ENCODE results near the gene ADAMTS2. TPM values are rescaled to one million over a fixed set of nuclear protein-coding genes. Genes with fewer than 3 reads are reported as not detected.

Gene ADAMTS2
- total RNA-seq, 1 donor from 2014 or later = not detected

DNA sequence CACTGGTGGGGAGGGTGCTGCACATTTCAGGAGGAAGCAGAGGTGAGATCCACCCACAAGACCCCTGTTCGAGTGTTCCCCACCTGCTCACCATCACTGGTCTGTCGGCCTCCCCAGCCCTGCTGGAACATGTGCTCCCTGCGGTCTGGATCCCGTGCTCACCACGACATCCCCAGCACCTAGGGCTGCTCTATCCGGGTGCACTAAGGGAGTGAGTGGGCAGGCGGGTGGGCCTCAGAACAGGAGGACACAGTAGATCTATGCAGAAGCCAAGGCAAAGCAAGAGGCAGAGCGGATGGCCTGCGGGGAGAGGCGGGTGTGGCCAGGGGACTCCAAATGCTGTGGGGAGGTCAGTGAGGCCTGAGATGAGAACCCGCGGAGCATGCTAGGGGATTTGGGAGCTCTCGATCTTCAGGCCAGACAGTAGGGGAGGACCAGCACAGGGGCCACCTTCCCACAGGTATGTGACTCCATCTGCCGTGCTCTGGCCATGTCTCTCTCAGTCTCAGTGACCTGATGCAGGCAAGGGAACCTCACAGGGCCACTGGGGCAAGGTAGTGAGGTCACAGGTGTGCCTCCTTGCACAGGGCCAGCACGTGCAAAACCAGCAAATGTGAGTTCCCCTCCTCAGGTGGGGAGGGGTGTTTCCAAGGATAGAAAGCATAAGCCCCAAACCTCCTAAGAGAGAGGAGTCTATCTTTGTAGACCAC lies 150.9 kb downstream of the ADAMTS2 start:
- Mint-ChIP-seq H3K27me3 (no peaks in the 10 kb centered on the region), H3K27ac (no peak overlapping the region), H3K9me3 (no peaks in the 10 kb centered on the region), H3K36me3 (ENCODE audit: low read depth) (no peaks in the 10 kb centered on the region), H3K4me1 (no peaks in the 10 kb centered on the region), H3K4me3 (no peak overlapping the region)
- no peak for ATAC-seq (ENCODE audit: low read depth)
- DNase-seq = no peak
- TF ChIP-seq, protein P1, sequence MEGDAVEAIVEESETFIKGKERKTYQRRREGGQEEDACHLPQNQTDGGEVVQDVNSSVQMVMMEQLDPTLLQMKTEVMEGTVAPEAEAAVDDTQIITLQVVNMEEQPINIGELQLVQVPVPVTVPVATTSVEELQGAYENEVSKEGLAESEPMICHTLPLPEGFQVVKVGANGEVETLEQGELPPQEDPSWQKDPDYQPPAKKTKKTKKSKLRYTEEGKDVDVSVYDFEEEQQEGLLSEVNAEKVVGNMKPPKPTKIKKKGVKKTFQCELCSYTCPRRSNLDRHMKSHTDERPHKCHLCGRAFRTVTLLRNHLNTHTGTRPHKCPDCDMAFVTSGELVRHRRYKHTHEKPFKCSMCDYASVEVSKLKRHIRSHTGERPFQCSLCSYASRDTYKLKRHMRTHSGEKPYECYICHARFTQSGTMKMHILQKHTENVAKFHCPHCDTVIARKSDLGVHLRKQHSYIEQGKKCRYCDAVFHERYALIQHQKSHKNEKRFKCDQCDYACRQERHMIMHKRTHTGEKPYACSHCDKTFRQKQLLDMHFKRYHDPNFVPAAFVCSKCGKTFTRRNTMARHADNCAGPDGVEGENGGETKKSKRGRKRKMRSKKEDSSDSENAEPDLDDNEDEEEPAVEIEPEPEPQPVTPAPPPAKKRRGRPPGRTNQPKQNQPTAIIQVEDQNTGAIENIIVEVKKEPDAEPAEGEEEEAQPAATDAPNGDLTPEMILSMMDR (IDR thresholded peaks at IDR 0.05) = no peak
- intact Hi-C loops (cut with micrococcal nuclease) = no loop called here
- ChIA-PET POLR2A (no interaction called here), CTCF (no interaction called here)

DNA sequence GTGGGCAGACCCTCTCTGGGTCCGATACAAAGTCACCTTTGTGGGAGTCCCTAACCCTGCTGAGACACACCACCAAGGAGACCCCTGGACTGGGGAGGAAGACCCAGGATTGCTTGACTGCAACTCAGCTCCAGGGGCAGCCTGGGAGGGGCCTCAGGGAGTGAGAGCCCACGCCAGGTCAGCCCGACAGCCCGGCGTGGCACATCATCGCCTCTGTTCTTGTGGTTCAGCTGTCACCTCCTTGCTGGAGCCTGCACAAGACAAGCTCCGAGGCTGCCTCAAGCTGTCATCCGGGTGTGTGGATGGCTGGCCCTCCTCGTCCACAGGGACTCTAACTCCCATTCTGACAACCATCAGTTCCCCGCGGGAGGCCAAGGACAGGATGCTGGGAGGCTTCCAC lies 151.5 kb downstream of the ADAMTS2 start:
- ChIA-PET POLR2A (no interaction called here), CTCF (no interaction called here)
- intact Hi-C loops (cut with micrococcal nuclease) = no loop called here
- H3K9me3 Mint-ChIP-seq = no peaks in the 10 kb centered on the region
- no peaks in the 10 kb centered on the region for H3K27me3 Mint-ChIP-seq
- H3K27ac Mint-ChIP-seq = no peak overlapping the region
- DNase-seq (no peak), ATAC-seq (ENCODE audit: low read depth) (no peak)
- H3K4me3 Mint-ChIP-seq = no peak overlapping the region
- no peaks in the 10 kb centered on the region for H3K36me3 Mint-ChIP-seq (ENCODE audit: low read depth)
- H3K4me1 Mint-ChIP-seq = no peaks in the 10 kb centered on the region
- TF ChIP-seq, protein P1 (IDR thresholded peaks at IDR 0.05) = no peak

DNA sequence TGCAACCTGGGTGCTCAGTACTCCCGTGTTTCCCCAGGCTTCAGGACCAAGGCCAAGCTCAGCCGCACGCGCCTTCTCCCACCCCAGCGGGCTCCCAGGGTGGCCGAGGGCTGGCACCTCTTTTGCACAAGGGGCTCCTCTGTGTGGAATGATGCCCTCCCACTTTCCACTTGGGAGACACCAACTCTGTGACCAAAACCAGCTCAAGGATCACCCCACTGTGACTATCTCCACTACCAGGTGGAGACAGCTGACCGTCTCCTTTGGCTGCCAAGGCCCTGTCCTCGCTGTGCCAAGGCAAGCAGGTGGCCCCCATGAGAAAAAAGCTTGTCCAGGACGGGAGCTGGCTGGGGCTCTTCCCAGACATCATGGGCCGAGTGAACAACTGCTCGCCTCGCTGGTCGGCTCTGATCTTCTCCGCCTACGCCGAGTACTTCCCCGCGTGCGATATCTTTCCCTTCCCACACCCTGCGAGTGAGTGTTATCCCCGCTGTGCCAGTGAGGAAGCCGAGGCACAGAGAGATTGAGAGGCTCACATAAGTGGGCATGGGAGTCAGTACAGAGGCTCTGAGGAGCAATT lies 152.3 kb downstream of the ADAMTS2 start:
- Mint-ChIP-seq H3K4me3 (no peak overlapping the region), H3K36me3 (ENCODE audit: low read depth) (no peaks in the 10 kb centered on the region), H3K9me3 (no peaks in the 10 kb centered on the region), H3K27me3 (no peaks in the 10 kb centered on the region), H3K27ac (no peak overlapping the region), H3K4me1 (no peaks in the 10 kb centered on the region)
- ChIA-PET POLR2A (no interaction called here), CTCF (no interaction called here)
- TF ChIP-seq, protein P1 (IDR thresholded peaks at IDR 0.05) = no peak
- no peak for ATAC-seq (ENCODE audit: low read depth)
- intact Hi-C loops (cut with micrococcal nuclease) = no loop called here
- DNase-seq = no peak

DNA sequence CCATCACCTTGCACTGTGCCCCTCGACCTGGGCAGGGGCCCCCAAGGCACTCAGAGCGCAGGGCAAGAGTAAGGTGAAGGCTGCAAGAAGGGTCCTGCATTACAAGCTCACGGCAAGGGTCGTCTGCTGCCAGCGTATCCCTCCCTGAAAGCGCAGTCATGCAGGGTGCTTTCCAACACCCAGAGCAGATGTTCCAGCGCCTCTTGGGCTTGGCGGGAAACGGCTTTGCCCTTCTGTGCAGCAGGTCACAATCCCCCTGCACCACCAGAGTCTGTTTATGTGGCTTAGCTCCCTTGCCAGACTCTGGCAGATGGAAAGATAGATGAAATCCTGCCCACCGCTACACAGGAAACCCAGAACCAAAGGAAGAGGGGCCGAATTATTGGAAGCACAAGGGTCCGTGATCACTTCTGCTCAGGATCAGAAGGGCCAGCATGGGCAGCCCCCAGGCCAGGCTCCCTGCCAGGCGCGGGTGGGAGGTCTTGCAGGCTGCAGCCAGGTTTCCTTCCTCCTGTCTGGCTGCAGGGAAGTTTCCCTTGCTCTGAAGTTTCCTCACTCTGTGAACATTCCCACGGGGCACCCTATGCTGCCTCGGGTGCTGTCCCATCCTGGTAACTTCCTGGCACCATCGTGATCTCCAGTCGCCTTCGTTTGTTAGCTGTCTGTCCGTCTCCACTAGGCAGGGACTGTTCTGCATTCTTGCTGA lies 152.9 kb downstream of the ADAMTS2 start:
- Mint-ChIP-seq H3K36me3 (ENCODE audit: low read depth) (no peaks in the 10 kb centered on the region), H3K4me1 (no peaks in the 10 kb centered on the region), H3K27me3 (no peaks in the 10 kb centered on the region), H3K4me3 (no peak overlapping the region), H3K9me3 (no peaks in the 10 kb centered on the region), H3K27ac (no peak overlapping the region)
- ChIA-PET POLR2A (no interaction called here), CTCF (no interaction called here)
- no peak for ATAC-seq (ENCODE audit: low read depth)
- DNase-seq = no peak
- intact Hi-C loops (cut with micrococcal nuclease) = no loop called here
- TF ChIP-seq, protein P1 (IDR thresholded peaks at IDR 0.05) = no peak

DNA sequence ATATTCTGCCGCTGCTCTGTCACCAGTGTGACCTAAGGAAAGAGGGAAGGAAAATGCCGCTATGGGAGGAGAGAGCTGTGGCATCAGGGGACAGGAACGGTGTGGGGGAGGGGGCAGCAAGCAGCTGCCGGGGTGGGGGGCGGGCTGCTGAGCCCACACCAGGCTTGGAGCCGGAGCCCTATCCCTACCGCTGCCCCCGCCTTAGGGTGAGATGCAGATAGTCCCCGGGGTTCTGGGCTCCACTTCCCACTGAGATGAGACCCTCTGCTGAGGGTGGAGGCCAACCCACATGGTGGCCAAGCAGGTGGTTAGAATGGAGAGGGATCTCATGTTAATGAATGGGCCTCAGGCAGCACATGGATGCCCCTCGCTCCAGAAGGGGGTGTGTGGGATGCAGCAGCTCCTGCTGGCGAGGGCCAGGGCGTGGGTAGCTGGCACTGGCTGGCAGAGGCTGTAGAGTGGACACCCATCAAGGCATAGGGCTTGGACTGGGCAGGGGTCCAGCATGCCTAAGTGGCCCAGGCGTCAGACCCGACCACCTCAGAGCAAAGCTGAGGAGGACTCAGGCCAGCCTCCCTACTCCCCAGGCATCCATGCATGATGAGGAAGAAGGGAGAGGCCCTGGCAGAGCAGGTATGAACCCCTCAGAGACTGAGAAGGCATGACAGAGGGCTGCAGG lies 153.6 kb downstream of the ADAMTS2 start:
- no peaks in the 10 kb centered on the region for H3K9me3 Mint-ChIP-seq
- H3K27ac Mint-ChIP-seq = no peak overlapping the region
- DNase-seq (no peak), ATAC-seq (ENCODE audit: low read depth) (no peak)
- intact Hi-C loops (cut with micrococcal nuclease) = no loop called here
- no peaks in the 10 kb centered on the region for H3K36me3 Mint-ChIP-seq (ENCODE audit: low read depth)
- CTCF ChIA-PET = no interaction called here
- TF ChIP-seq, protein P1 (IDR thresholded peaks at IDR 0.05) = no peak
- no peaks in the 10 kb centered on the region for H3K4me1 Mint-ChIP-seq
- POLR2A ChIA-PET = no interaction called here
- H3K27me3 Mint-ChIP-seq = no peaks in the 10 kb centered on the region
- H3K4me3 Mint-ChIP-seq = no peak overlapping the region

Measured in activated B cell treated with CpG ODN at 0.5 μM for 24 hours (primary cell).